ENCODE results near the gene S100PBP.

S100PBP gene

GRCh38 chr1:32774950-32775634, 42.4 kb upstream of the S100PBP start:
- peak; percentile 56 for DNase-seq
- Histone ChIP-seq H3K9me3 (no peaks in the 10 kb centered on the region), H3K27me3 (no peaks in the 10 kb centered on the region), H3K36me3 (peaks cover 34% of the 10 kb centered on the region), H3K4me1 (peaks cover 20% of the 10 kb centered on the region), H3K4me3 (ENCODE audit: low read depth, low read length) (no peak overlapping the region)
- TF ChIP-seq, protein P1, sequence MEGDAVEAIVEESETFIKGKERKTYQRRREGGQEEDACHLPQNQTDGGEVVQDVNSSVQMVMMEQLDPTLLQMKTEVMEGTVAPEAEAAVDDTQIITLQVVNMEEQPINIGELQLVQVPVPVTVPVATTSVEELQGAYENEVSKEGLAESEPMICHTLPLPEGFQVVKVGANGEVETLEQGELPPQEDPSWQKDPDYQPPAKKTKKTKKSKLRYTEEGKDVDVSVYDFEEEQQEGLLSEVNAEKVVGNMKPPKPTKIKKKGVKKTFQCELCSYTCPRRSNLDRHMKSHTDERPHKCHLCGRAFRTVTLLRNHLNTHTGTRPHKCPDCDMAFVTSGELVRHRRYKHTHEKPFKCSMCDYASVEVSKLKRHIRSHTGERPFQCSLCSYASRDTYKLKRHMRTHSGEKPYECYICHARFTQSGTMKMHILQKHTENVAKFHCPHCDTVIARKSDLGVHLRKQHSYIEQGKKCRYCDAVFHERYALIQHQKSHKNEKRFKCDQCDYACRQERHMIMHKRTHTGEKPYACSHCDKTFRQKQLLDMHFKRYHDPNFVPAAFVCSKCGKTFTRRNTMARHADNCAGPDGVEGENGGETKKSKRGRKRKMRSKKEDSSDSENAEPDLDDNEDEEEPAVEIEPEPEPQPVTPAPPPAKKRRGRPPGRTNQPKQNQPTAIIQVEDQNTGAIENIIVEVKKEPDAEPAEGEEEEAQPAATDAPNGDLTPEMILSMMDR (IDR thresholded peaks at IDR 0.05; ENCODE audit: low read depth, low read length): no peak

- DNase-seq: no peak
- H3K4me3 ChIP-seq (ENCODE audit: low read depth, low read length): no peak overlapping the region
- H3K36me3 ChIP-seq: peaks cover 41% of the 10 kb centered on the region
- H3K9me3 ChIP-seq: no peaks in the 10 kb centered on the region
- peaks cover 20% of the 10 kb centered on the region for H3K4me1 ChIP-seq
- H3K27me3 ChIP-seq: no peaks in the 10 kb centered on the region
- TF ChIP-seq, protein P1 (IDR thresholded peaks at IDR 0.05; ENCODE audit: low read depth, low read length): no peak
These were observed 41.7 kb upstream of the S100PBP start for GRCh38 chr1:32775640-32776337.

DNA sequence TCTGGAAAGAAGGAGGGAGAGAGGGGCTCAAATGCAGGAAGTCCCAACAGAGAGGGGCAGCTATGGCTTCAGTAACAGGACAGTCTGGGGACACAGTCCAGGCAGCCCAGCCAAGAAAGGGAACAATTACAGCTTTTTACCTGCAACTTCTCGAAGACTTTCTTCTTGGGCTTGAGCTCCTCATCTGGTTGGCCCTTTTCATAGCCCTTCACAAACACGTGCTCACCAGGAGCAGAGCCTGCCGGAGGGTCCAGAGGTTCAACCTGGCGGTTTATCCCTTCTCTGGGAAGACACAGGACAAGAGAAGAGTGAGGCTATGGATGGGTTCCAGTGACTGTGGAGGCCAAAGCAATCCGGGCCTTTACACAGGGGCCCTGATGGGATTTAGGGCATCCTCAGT, 38.2 kb upstream of the S100PBP start:
- H3K4me3 ChIP-seq (ENCODE audit: low read depth, low read length): no peak overlapping the region
- peaks cover 63% of the 10 kb centered on the region for H3K36me3 ChIP-seq
- no peaks in the 10 kb centered on the region for H3K9me3 ChIP-seq
- DNase-seq: no peak
- H3K4me1 ChIP-seq: peaks cover 10% of the 10 kb centered on the region; the same call in 1 of the 2 replicates
- TF ChIP-seq, protein P1 (IDR thresholded peaks at IDR 0.05; ENCODE audit: low read depth, low read length): no peak
- H3K27me3 ChIP-seq: no peaks in the 10 kb centered on the region

DNA sequence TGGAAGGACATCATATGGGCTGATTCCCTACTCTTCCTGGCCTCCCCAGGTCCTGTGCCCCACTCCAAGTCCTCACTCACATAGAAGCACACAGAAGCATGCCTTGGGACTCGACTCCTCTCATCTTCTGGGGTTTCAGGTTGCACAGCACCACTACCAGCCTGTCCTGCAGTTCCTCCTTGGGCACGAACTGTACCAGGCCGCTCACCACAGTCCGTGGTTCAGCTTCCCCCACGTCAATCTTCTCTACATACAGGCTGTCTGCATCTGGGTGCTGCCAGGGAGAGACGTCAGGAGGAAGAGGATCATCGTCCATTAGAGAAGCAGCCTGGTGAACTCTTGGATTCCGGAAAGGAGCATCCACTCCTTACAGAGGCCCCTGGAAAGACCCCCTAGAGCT, 37.4 kb upstream of the S100PBP start:
- no peak for DNase-seq
- H3K4me3 ChIP-seq (ENCODE audit: low read depth, low read length): no peak overlapping the region
- H3K36me3 ChIP-seq: peaks cover 64% of the 10 kb centered on the region
- peaks cover 8% of the 10 kb centered on the region; the same call in 1 of the 2 replicates for H3K4me1 ChIP-seq
- H3K9me3 ChIP-seq: no peaks in the 10 kb centered on the region
- H3K27me3 ChIP-seq: no peaks in the 10 kb centered on the region
- TF ChIP-seq, protein P1 (IDR thresholded peaks at IDR 0.05; ENCODE audit: low read depth, low read length): no peak

GRCh38 chr1:32780628-32781234, 36.7 kb upstream of the S100PBP start:
- Histone ChIP-seq H3K9me3 (no peaks in the 10 kb centered on the region), H3K4me1 (peaks cover 2% of the 10 kb centered on the region; the same call in 1 of the 2 replicates), H3K27me3 (no peaks in the 10 kb centered on the region), H3K36me3 (peaks cover 58% of the 10 kb centered on the region), H3K4me3 (ENCODE audit: low read depth, low read length) (no peak overlapping the region)
- no peak for DNase-seq
- TF ChIP-seq, protein P1 (IDR thresholded peaks at IDR 0.05; ENCODE audit: low read depth, low read length): no peak

All from BE2C (cell line).